ENCODE data around the gene FGA.
"Not testable (repeated sequence)": the region's sequence is repeated elsewhere in the genome, so short reads cannot be mapped to it uniquely, and the experiment has no call there.

The FGA gene

DNA sequence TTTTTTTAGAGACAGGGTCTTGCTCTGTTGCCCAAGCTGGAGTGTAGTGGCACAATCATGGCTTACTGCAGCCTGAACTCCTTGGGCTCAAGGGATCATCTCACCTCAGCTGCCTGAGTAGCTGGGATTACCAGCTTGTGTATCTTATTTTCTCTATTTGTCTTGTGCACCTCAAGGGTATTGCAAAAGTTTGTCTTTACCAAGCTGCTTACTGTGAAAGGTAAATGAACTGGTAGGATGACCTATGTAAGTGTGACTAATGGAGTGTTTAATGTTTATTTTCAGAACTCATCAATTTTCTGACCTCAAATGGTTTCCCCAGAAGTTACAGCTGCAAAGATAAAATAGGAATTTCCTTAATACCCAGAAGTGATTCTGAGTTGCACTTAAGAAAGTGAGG lies 5.3 kb upstream of the FGA start:
- Mint-ChIP-seq H3K27ac (no peak overlapping the region), H3K27me3 (ENCODE audit: low read depth) (peaks cover 7% of the 10 kb centered on the region), H3K9me3 (no peaks in the 10 kb centered on the region), H3K4me3 (no peak overlapping the region), H3K4me1 (no peaks in the 10 kb centered on the region), H3K36me3 (ENCODE audit: low read depth) (no peaks in the 10 kb centered on the region)
- TF ChIP-seq, protein P1, sequence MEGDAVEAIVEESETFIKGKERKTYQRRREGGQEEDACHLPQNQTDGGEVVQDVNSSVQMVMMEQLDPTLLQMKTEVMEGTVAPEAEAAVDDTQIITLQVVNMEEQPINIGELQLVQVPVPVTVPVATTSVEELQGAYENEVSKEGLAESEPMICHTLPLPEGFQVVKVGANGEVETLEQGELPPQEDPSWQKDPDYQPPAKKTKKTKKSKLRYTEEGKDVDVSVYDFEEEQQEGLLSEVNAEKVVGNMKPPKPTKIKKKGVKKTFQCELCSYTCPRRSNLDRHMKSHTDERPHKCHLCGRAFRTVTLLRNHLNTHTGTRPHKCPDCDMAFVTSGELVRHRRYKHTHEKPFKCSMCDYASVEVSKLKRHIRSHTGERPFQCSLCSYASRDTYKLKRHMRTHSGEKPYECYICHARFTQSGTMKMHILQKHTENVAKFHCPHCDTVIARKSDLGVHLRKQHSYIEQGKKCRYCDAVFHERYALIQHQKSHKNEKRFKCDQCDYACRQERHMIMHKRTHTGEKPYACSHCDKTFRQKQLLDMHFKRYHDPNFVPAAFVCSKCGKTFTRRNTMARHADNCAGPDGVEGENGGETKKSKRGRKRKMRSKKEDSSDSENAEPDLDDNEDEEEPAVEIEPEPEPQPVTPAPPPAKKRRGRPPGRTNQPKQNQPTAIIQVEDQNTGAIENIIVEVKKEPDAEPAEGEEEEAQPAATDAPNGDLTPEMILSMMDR (IDR thresholded peaks at IDR 0.05; ENCODE audit: unreplicated experiment in 3 of 3), result no peak

DNA sequence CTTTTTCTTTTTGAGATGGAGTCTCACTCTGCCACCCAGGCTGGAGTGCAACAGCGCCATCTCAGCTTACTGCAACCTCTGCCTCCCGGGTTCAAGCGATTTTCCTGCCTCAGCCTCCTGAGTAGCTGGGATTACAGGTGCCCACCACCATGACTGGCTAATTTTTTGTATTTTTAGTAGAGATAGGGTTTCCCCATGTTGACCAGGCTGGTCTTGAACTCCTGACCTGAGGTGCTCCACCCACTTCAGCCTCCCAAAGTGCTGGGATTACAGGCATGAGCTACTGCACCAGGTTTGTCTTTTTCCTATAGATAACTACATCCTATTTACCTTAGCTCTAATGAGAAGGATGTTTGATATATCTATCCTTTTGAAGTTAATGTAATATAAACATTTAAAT lies 3.8 kb upstream of the FGA start:
- H3K4me1 Mint-ChIP-seq; H3K27ac Mint-ChIP-seq; H3K27me3 Mint-ChIP-seq (ENCODE audit: low read depth); H3K9me3 Mint-ChIP-seq; H3K36me3 Mint-ChIP-seq (ENCODE audit: low read depth); H3K4me3 Mint-ChIP-seq: not testable (repeated sequence)

DNA sequence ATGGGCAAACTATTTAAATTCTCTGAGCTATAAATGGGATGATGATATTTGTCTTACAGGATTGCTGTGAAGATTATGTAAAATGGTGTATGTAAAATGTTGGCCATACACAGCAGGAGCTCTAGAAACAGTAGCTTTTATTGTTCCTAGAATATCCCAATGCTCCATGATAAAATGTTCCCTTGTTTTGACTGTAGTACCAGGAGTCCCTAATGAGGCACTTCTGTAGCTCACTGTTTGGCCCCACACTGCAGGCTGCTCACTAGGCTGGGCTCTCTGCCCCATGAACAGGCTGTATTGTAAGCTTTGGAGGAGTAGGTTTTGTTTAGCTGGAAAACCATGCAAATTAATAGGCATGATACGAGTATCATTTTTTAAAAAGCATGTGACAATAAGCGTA lies 3.3 kb upstream of the FGA start:
- Mint-ChIP-seq H3K9me3 (no peaks in the 10 kb centered on the region), H3K4me3 (no peak overlapping the region), H3K27ac (no peak overlapping the region), H3K27me3 (ENCODE audit: low read depth) (peaks cover 7% of the 10 kb centered on the region), H3K36me3 (ENCODE audit: low read depth) (no peaks in the 10 kb centered on the region), H3K4me1 (no peaks in the 10 kb centered on the region)
- TF ChIP-seq, protein P1 (IDR thresholded peaks at IDR 0.05; ENCODE audit: unreplicated experiment in 3 of 3), result no peak

DNA sequence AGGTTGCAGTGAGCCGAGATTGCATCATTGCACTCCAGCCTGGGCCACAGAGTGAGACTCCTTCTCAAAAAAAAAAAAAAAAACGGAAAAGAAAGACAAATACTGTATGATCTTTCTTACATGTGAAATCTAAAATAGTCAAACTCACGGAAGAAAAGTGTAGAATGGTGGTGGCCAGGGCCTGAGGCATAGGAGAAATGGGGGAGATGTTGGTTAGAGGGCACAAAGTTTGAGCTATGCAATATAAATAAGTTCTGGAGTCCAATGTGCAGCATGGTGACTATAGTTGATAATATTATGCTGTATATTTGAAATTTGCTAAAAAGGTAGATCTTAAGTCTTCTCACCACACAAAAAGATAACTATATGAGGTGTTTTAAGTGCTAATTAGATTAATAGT lies 1.3 kb upstream of the FGA start:
- no peak overlapping the region for H3K27ac Mint-ChIP-seq

DNA sequence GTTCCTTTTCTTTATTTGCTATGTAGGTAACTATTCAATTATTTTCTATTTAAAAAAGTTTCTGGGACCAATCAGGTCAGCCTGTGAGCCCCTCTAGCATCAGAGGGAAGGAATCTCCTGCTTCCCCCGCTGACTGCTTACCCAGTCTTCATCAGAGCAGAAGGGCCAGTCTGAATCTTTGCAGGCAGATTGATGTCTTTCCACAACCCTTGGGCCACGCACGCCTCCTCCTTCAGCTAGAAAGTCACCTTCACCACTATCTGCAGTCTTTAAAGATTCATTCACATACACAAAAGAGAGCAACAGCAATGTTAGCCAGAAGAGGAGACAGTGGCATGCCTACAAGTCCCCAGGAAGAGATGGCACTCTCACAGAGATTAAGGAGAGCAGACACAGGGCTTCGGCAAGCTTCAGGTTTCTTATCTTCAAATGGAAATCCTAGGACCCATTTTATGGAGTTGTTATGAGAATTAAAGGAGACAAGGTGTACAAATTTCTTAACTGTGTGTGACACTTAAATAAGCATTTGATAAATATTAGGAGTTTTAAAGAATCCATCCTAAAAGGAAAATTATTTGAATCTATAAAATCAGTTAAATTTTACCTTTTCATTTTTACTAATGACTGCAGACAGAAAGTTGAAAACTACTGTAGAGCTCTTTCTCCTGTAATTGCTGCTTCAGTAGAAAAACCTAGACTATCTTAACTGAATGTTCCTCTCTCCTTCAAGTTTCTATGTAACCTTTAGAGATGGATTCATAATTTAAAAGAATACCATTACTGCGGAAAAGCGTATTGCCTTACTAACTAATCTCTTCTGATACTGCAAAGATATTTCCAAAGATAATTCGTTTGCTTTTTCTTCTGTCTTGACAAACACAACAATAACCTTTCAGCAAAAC lies 995 bp downstream of the FGA start:
- H3K4me3 Mint-ChIP-seq, result no peak overlapping the region
- no peaks in the 10 kb centered on the region for H3K9me3 Mint-ChIP-seq
- TF ChIP-seq, protein P1 (IDR thresholded peaks at IDR 0.05; ENCODE audit: unreplicated experiment in 3 of 3), result no peak
- no peaks in the 10 kb centered on the region for H3K4me1 Mint-ChIP-seq
- no peaks in the 10 kb centered on the region for H3K27me3 Mint-ChIP-seq (ENCODE audit: low read depth)
- no peak overlapping the region for H3K27ac Mint-ChIP-seq
- H3K36me3 Mint-ChIP-seq (ENCODE audit: low read depth), result no peaks in the 10 kb centered on the region

More for the DNA sequence above, 1.3 kb upstream of the FGA start:
- Mint-ChIP-seq H3K27me3 (ENCODE audit: low read depth) (no peaks in the 10 kb centered on the region), H3K9me3 (no peaks in the 10 kb centered on the region), H3K36me3 (ENCODE audit: low read depth) (no peaks in the 10 kb centered on the region), H3K4me3 (no peak overlapping the region), H3K4me1 (no peaks in the 10 kb centered on the region)
- TF ChIP-seq, protein P1 (IDR thresholded peaks at IDR 0.05; ENCODE audit: unreplicated experiment in 3 of 3), result no peak

DNA sequence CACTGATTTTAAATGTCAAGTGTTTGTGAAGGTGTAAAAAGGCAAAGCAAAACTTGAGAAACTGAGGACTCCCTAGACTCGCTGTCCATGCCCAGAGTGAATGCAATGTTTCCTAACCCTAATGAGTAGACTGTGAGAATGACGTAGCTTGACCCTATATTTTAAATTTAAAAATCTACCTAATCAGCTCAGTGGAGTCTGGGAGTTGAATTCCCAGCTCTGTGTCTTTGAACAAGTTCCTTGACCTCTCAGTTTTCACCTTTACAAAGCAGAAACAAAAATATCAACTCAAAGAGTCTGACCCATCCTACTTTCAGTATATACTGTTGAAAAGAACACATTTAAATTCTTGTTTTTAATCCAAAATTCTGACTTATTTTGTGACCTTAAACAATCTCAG lies 2.3 kb downstream of the FGA start:
- TF ChIP-seq, protein P1 (IDR thresholded peaks at IDR 0.05; ENCODE audit: unreplicated experiment in 3 of 3), result no peak
- Mint-ChIP-seq H3K4me1 (no peaks in the 10 kb centered on the region), H3K36me3 (ENCODE audit: low read depth) (no peaks in the 10 kb centered on the region), H3K27ac (no peak overlapping the region), H3K4me3 (no peak overlapping the region), H3K27me3 (ENCODE audit: low read depth) (no peaks in the 10 kb centered on the region), H3K9me3 (no peaks in the 10 kb centered on the region)

All from nephron (organoid).